Tibial nerve (tissue), 4 donors: ENCODE data around the gene MTUS2. TPM values are rescaled to one million over a fixed set of nuclear protein-coding genes. Genes with fewer than 3 reads are reported as not detected.

Source experiments
- DNase-seq, 2 donors: peaks; one replicate each; pipeline ENCODE4 v3.0.0-alpha.2; 2019; ENCODE audit warnings: low spot score in 2 of 2
- H3K27ac ChIP-seq, 4 donors: fragments of 200-600 bp; sonication (generic) in 3 of 4; one replicate each; pipeline ENCODE4 v1.5.1; 2017 to 2019; ENCODE audit warnings: mild to moderate bottlenecking in 1 of 4
- H3K27me3 ChIP-seq, 2 donors: fragments of 200-600 bp; sonication (generic) in 1 of 2; one replicate each; pipeline versions ENCODE4 v1.5.1 to v1.6.0; 2017 to 2019
- H3K36me3 ChIP-seq, 3 donors: fragments of 200-600 bp; sonication (generic); one replicate each; pipeline ENCODE4 v1.5.1; 2018 to 2019
- H3K4me1 ChIP-seq, 4 donors: fragments of 200-600 bp; sonication (generic) in 3 of 4; one replicate each; pipeline ENCODE4 v1.5.1; 2017 to 2019
- H3K4me3 ChIP-seq, 4 donors: fragments of 200-600 bp; sonication (generic) in 3 of 4; one replicate each; pipeline ENCODE4 v1.5.1; 2017 to 2019; ENCODE audit warnings: mild to moderate bottlenecking in 1 of 4, moderate library complexity in 1 of 4
- H3K9me3 ChIP-seq, 4 donors: fragments of 200-600 bp; sonication (generic) in 3 of 4; one replicate each; pipeline ENCODE4 v1.5.1; 2017 to 2019
- EP300 ChIP-seq, 2 donors: sonication (generic); formaldehyde crosslinking; IDR thresholded peaks; one replicate each; pipeline ENCODE4 v1.6.1; 2017; ENCODE audit warnings: antibody characterized with exemption in 2 of 2, mild to moderate bottlenecking in 1 of 2
- POLR2A ChIP-seq, 2 donors: fragments of 450-650 bp; IDR thresholded peaks; one replicate each; pipeline ENCODE4 v1.6.1; 2017; ENCODE audit warnings: antibody characterized with exemption in 2 of 2, mild to moderate bottlenecking in 2 of 2, moderate library complexity in 2 of 2
- WGBS, 2 donors: methylation state at CpG; one replicate each; pipeline ENCODE4 v1.1.5; 2018; 5-methylcytosine and 5-hydroxymethylcytosine counted together
- total RNA-seq, 4 donors: library from RNA; depleted of rRNA; stranded (reverse); fragments of >200 nt; gene quantifications; one replicate each; pipeline ENCODE4 v1.1.0, GENCODE V29; 2016
- TF ChIP-seq, protein P1 (sequence below), 5 experiments: fragments of 200-600 bp in 3 of 5; fragments of 450-650 bp in 2 of 5; sonication (generic) in 3 of 5; IDR thresholded peaks; one replicate each; pipeline ENCODE4 v1.5.1; 2016 to 2019; ENCODE audit warnings: antibody characterized with exemption in 5 of 5, mild to moderate bottlenecking in 3 of 5, moderate library complexity in 2 of 5

The MTUS2 gene
- total RNA-seq, 4 donors from 2014 or later = 0.20 TPM; not detected in 3

GRCh38 chr13:29513981-29514719 is 694.0 kb downstream of the MTUS2 start:
- Histone ChIP-seq H3K4me3 (no peak overlapping the region), H3K9me3 (no peaks in the 10 kb centered on the region), H3K27ac (no peak overlapping the region), H3K4me1 (peaks cover 0 to 13% (median 0%) of the 10 kb centered on the region in 4 donors), H3K27me3 (no peaks in the 10 kb centered on the region), H3K36me3 (peaks cover 0 to 62% (median 0%) of the 10 kb centered on the region in 3 donors)
- 88 to 90% methylated on average over 23 to 25 of the region's 32 CpGs for WGBS, 2 donors
- TF ChIP-seq, protein P1, sequence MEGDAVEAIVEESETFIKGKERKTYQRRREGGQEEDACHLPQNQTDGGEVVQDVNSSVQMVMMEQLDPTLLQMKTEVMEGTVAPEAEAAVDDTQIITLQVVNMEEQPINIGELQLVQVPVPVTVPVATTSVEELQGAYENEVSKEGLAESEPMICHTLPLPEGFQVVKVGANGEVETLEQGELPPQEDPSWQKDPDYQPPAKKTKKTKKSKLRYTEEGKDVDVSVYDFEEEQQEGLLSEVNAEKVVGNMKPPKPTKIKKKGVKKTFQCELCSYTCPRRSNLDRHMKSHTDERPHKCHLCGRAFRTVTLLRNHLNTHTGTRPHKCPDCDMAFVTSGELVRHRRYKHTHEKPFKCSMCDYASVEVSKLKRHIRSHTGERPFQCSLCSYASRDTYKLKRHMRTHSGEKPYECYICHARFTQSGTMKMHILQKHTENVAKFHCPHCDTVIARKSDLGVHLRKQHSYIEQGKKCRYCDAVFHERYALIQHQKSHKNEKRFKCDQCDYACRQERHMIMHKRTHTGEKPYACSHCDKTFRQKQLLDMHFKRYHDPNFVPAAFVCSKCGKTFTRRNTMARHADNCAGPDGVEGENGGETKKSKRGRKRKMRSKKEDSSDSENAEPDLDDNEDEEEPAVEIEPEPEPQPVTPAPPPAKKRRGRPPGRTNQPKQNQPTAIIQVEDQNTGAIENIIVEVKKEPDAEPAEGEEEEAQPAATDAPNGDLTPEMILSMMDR (IDR thresholded peaks at IDR 0.05) = no peak
- no peak for TF ChIP-seq POLR2A (IDR thresholded peaks at IDR 0.05)
- TF ChIP-seq EP300 (IDR thresholded peaks at IDR 0.05) = no peak
- DNase-seq = no peak

DNA sequence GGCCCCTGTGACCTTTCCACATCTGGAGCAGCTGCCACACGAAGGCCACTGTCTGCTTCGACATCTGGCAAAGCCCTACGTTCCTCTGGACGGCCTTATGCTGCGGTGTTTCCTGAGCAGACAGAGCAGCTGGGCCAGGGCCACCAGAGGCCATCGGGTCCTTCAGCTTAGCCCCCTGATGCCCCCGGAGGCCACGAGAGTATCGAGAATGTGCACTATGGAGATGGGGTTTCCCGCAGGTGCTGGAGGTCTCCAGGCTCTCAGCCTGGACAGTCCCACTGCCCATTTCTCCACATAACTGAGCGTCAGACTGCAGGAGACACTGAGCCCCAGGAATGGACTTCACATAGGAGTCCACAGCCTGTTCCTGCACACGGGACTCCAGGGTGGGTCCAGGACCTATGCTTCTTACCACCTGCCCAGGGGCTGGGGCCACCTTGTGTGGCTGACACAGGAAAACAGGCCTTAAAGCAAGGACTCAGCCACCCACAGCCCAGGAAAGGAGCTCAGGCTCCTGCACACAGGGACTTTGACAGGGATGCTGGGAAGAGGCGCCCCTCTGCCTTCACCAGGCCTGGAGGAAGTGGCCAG is 694.7 kb downstream of the MTUS2 start:
- WGBS, 2 donors = 78 to 100% methylated on average over 1 to 12 of the region's 13 CpGs
- H3K36me3 ChIP-seq = peaks cover 0 to 69% (median 0%) of the 10 kb centered on the region in 3 donors
- peaks cover 0 to 13% (median 0%) of the 10 kb centered on the region in 4 donors for H3K4me1 ChIP-seq
- no peak for DNase-seq
- H3K27me3 ChIP-seq = no peaks in the 10 kb centered on the region
- H3K27ac ChIP-seq = no peak overlapping the region
- TF ChIP-seq EP300 (IDR thresholded peaks at IDR 0.05) (no peak), POLR2A (IDR thresholded peaks at IDR 0.05) (no peak)
- TF ChIP-seq, protein P1 (IDR thresholded peaks at IDR 0.05) = no peak
- no peak overlapping the region for H3K4me3 ChIP-seq
- no peaks in the 10 kb centered on the region for H3K9me3 ChIP-seq

DNA sequence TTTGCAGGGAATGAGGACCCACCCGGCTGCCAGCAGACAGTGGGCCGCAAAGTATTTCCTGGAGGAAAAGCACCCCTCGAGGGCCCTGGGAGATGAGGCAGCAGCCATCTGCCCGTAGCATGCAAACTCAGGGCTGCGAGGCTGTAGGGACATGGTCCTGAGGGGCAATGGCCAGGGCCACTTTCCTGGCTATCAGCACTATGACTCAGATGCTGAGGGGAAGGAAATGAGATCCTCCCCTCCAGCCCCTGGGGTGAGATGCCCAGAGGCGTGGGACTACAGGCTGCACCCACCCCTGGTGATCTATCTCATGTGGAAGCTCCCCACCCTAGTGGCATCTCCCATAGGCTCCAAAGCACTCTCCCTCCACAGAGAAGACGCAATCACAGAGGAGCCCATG is 695.2 kb downstream of the MTUS2 start:
- DNase-seq = no peak
- Histone ChIP-seq H3K4me3 (no peak overlapping the region), H3K4me1 (peaks cover 0 to 13% (median 0%) of the 10 kb centered on the region in 4 donors), H3K27me3 (no peaks in the 10 kb centered on the region), H3K36me3 (peaks cover 0 to 71% (median 0%) of the 10 kb centered on the region in 3 donors), H3K27ac (no peak overlapping the region), H3K9me3 (no peaks in the 10 kb centered on the region)
- TF ChIP-seq EP300 (IDR thresholded peaks at IDR 0.05) (no peak), POLR2A (IDR thresholded peaks at IDR 0.05) (no peak)
- TF ChIP-seq, protein P1 (IDR thresholded peaks at IDR 0.05) = no peak
- 89 to 98% methylated on average over 6 to 7 of the region's 7 CpGs for WGBS, 2 donors

DNA sequence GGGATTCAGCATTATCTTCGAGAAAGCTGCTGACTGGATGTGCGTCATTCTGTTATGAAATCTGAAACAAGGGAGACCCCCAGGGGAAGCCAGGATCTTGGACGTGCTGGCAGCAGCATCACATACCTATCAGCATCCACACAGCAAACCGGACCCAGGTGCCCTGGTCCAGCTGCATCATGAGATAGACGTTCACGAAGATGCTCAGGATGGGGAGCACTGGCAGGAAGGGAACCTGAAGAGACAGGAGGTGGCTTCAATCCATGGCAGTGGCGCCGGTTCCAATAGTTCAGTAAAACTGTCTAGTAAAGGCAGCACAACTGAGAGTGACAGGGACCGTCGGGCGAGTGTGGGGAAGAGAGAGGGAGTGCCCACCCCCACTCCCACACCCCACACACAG is 695.9 kb downstream of the MTUS2 start:
- Histone ChIP-seq H3K4me3 (no peak overlapping the region), H3K4me1 (peaks cover 0 to 16% (median under 1%) of the 10 kb centered on the region in 4 donors), H3K27me3 (no peaks in the 10 kb centered on the region), H3K36me3 (peaks cover 0 to 71% (median 0%) of the 10 kb centered on the region in 3 donors), H3K27ac (no peak overlapping the region), H3K9me3 (no peaks in the 10 kb centered on the region)
- WGBS, 2 donors = 94 to 97% methylated on average over 11 of the region's 11 CpGs
- no peak for DNase-seq
- TF ChIP-seq, protein P1 (IDR thresholded peaks at IDR 0.05) = no peak
- no peak for TF ChIP-seq POLR2A (IDR thresholded peaks at IDR 0.05)
- TF ChIP-seq EP300 (IDR thresholded peaks at IDR 0.05) = no peak

- no peaks in the 10 kb centered on the region for H3K9me3 ChIP-seq
- H3K4me1 ChIP-seq = peaks cover 0 to 17% (median 5%) of the 10 kb centered on the region in 4 donors
- 91 to 93% methylated on average over 9 to 12 of the region's 12 CpGs for WGBS, 2 donors
- no peak overlapping the region for H3K27ac ChIP-seq
- no peaks in the 10 kb centered on the region for H3K27me3 ChIP-seq
- peaks cover 0 to 79% (median 0%) of the 10 kb centered on the region in 3 donors for H3K36me3 ChIP-seq
- TF ChIP-seq POLR2A (IDR thresholded peaks at IDR 0.05) (no peak), EP300 (IDR thresholded peaks at IDR 0.05) (no peak)
- TF ChIP-seq, protein P1 (IDR thresholded peaks at IDR 0.05) = no peak
- no peak for DNase-seq
- no peak overlapping the region for H3K4me3 ChIP-seq
These were observed 696.7 kb downstream of the MTUS2 start for GRCh38 chr13:29516880-29517279.
